Body of pancreas (tissue), 4 donors: ENCODE results near the gene PPIAL4G. TPM values are rescaled to one million over a fixed set of nuclear protein-coding genes. Genes with fewer than 3 reads are reported as not detected.
"Not testable (repeated sequence)": the region's sequence is repeated elsewhere in the genome, so short reads cannot be mapped to it uniquely, and the experiment has no call there.

Experiments
- ATAC-seq: fragments of 150-250 bp; one replicate; pipeline ENCODE4 v1.9.1; 2016
- DNase-seq, 4 donors: peaks; one replicate each; pipeline ENCODE4 v3.0.0-alpha.2; 2019
- H3K27ac ChIP-seq, 4 donors: fragments of 200-600 bp; sonication (generic); 1 replicate in 3 of 4; 2 replicates in 1 of 4; pipeline versions ENCODE4 v1.5.1 to v1.6.1; 2016 to 2019; ENCODE audit warnings: mild to moderate bottlenecking in 1 of 4, mixed read lengths in 1 of 4, moderate library complexity in 1 of 4
- H3K27me3 ChIP-seq, 2 donors: fragments of 200-600 bp; sonication (generic); one replicate each; pipeline ENCODE4 v1.6.0; 2016; ENCODE audit warnings: mild to moderate bottlenecking in 1 of 2
- H3K36me3 ChIP-seq, 2 donors: fragments of 200-600 bp; sonication (generic); replicated peaks in 1 of 2; 2 replicates each; pipeline ENCODE4 v1.5.1; 2016; ENCODE audit warnings: low read depth in 2 of 2; ENCODE audit not compliant: insufficient read depth in 1 of 2
- H3K4me1 ChIP-seq: fragments of 200-600 bp; sonication (generic); one replicate; pipeline ENCODE4 v1.6.0; 2016
- H3K4me3 ChIP-seq, 2 donors: fragments of 200-600 bp; sonication (generic); 1 replicate in 1 of 2; 2 replicates in 1 of 2; pipeline ENCODE4 v1.5.1; 2016 to 2019
- H3K9me3 ChIP-seq, 3 donors: fragments of 200-600 bp; sonication (generic); 1 replicate in 2 of 3; 2 replicates in 1 of 3; pipeline ENCODE4 v1.5.1; 2016
- CTCF ChIP-seq, 7 experiments: fragments of 450-650 bp in 4 of 7; fragments of 200-600 bp in 3 of 7; sonication (generic) in 3 of 7; IDR thresholded peaks; one replicate each; pipeline ENCODE4 v1.5.1; 2016 to 2019; ENCODE audit warnings: antibody characterized with exemption in 7 of 7
- POLR2A ChIP-seq, 3 donors: fragments of 450-650 bp; IDR thresholded peaks; one replicate each; pipeline ENCODE4 v1.6.1; 2016; ENCODE audit warnings: antibody characterized with exemption in 3 of 3, mild to moderate bottlenecking in 2 of 3
- WGBS, 2 donors: methylation state at CpG; one replicate each; pipeline ENCODE4 v1.1.5; 2017; 5-methylcytosine and 5-hydroxymethylcytosine counted together
- intact Hi-C: fragments of 100-400 bp; cut with DNase I; formaldehyde crosslinking; loops from one replicate; pipeline ENCODE4 v1.15.1; 2023
- total RNA-seq, 2 donors: library from RNA; depleted of rRNA; stranded (reverse); fragments of >200 nt; gene quantifications; one replicate each; pipeline ENCODE4 v1.1.0, GENCODE V29; 2016

PPIAL4G gene
- total RNA-seq, 2 donors from 2014 or later: not detected

GRCh38 chr1:148493933-148494332 lies 10.8 kb upstream of the PPIAL4G start:
- ATAC-seq, DNase-seq, H3K27ac ChIP-seq, H3K27me3 ChIP-seq, H3K9me3 ChIP-seq, H3K36me3 ChIP-seq, H3K4me1 ChIP-seq, H3K4me3 ChIP-seq, intact Hi-C loops: not testable (repeated sequence)

GRCh38 chr1:148481134-148481533 lies 2.0 kb downstream of the PPIAL4G start:
- DNase-seq: peak in 1 of 4 donors; percentile 8
- intact Hi-C loops, ATAC-seq, H3K27me3 ChIP-seq, H3K9me3 ChIP-seq, H3K36me3 ChIP-seq, H3K4me1 ChIP-seq, H3K27ac ChIP-seq, H3K4me3 ChIP-seq: not testable (repeated sequence)
- WGBS, 2 donors: no CpG with 5 or more reads among the region's 4 CpGs

DNA sequence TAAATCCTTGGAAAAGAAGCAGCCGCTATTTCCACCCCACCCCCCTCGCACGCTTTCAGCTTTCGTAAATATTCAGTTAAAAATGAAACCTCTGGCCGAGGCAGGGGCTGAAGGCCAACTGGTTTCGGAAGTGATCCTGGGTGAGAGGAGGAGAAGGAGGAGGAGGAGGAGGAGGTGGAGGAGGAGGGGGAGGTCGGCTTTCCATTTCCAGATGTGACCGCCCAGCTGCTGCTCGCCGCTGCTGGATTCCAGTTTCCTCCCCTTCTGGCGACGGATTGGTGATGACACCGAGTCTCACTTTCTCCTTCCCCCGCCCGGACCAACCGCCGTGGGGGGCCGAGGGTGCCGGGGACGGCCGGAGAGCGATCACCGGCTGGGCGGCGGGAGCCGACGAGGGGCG lies 23.4 kb downstream of the PPIAL4G start:
- intact Hi-C loops, H3K4me1 ChIP-seq, H3K36me3 ChIP-seq, H3K9me3 ChIP-seq, H3K27me3 ChIP-seq, ATAC-seq, DNase-seq: not testable (repeated sequence)
- H3K4me3 ChIP-seq: peak overlapping the region in 1 of 2 donors; percentile 96
- peak in 2 of 3 donors; percentile 41 to 46 for TF ChIP-seq POLR2A (IDR thresholded peaks at IDR 0.05)
- peak overlapping the region in 3 of 4 donors; percentile 88 to 89 (median 88) for H3K27ac ChIP-seq
- WGBS, 2 donors: 0 to 1% methylated on average over 2 to 11 of the region's 28 CpGs

GRCh38 chr1:148458901-148459581 lies 24.1 kb downstream of the PPIAL4G start:
- intact Hi-C loops, H3K9me3 ChIP-seq: not testable (repeated sequence)
- peak in 1 of 3 donors; percentile 17 for TF ChIP-seq POLR2A (IDR thresholded peaks at IDR 0.05)

GRCh38 chr1:148458398-148458797 lies 24.7 kb downstream of the PPIAL4G start:
- 0% methylated on average over 7 to 11 of the region's 11 CpGs for WGBS, 2 donors
- H3K27me3 ChIP-seq, ATAC-seq, H3K36me3 ChIP-seq, H3K4me1 ChIP-seq, H3K4me3 ChIP-seq, intact Hi-C loops, H3K9me3 ChIP-seq: not testable (repeated sequence)
- H3K27ac ChIP-seq: peak overlapping the region; percentile 85 to 89 (median 88)
- DNase-seq: peak in 2 of 4 donors; percentile 13 to 17
- peak in 2 of 3 donors; percentile 31 to 43 for TF ChIP-seq POLR2A (IDR thresholded peaks at IDR 0.05)

More at GRCh38 chr1:148458901-148459581, 24.1 kb downstream of the PPIAL4G start:
- not testable (repeated sequence) for H3K27me3 ChIP-seq, H3K4me1 ChIP-seq, H3K36me3 ChIP-seq, ATAC-seq
- 0% methylated on average over 17 of the region's 63 CpGs; no CpG with 5 or more reads in 1 of the 2 donors for WGBS, 2 donors
- peak overlapping the region; percentile 85 to 89 (median 88) for H3K27ac ChIP-seq
- peak; percentile 43 to 61 (median 50) for DNase-seq
- peak overlapping the region; percentile 49 to 96 for H3K4me3 ChIP-seq

GRCh38 chr1:148452845-148453244 lies 30.3 kb downstream of the PPIAL4G start:
- WGBS, 2 donors: 21 to 34% methylated on average over 2 of the region's 2 CpGs
- H3K27me3 ChIP-seq, ATAC-seq, H3K27ac ChIP-seq, intact Hi-C loops, H3K4me3 ChIP-seq, H3K36me3 ChIP-seq, H3K9me3 ChIP-seq, H3K4me1 ChIP-seq, DNase-seq: not testable (repeated sequence)

- H3K9me3 ChIP-seq, H3K4me3 ChIP-seq, H3K27ac ChIP-seq, DNase-seq, H3K4me1 ChIP-seq, intact Hi-C loops, ATAC-seq, H3K27me3 ChIP-seq, H3K36me3 ChIP-seq: not testable (repeated sequence)
- 91 to 96% methylated on average over 5 of the region's 5 CpGs for WGBS, 2 donors
Observed at GRCh38 chr1:148439654-148440325, 43.3 kb downstream of the PPIAL4G start.

- intact Hi-C loops: no loop called here
- TF ChIP-seq CTCF (IDR thresholded peaks at IDR 0.05) (no peak), POLR2A (IDR thresholded peaks at IDR 0.05) (no peak)
- DNase-seq (no peak), ATAC-seq (no peak)
- no peak overlapping the region for H3K27ac ChIP-seq
- H3K27me3 ChIP-seq: no peaks in the 10 kb centered on the region
- peaks cover 10% of the 10 kb centered on the region for H3K4me1 ChIP-seq
- WGBS, 2 donors: 91 to 95% methylated on average over 4 of the region's 4 CpGs
- H3K4me3 ChIP-seq: no peak overlapping the region
- no peaks in the 10 kb centered on the region for H3K9me3 ChIP-seq
- no peaks in the 10 kb centered on the region for H3K36me3 ChIP-seq
Observed at GRCh38 chr1:148435406-148435805, 47.7 kb downstream of the PPIAL4G start.
